DOHH2 (cell line): Measurements from ENCODE around the gene ABHD12.

Source experiments
- EZH2phosphoT487 ChIP-seq: fragments of 200-600 bp; sonication (generic); IDR thresholded peaks from 2 replicates; pipeline ENCODE4 v1.6.1; 2017; ENCODE audit warnings: borderline replicate concordance, mild to moderate bottlenecking, antibody characterized with exemption, low read length, moderate library complexity, mixed read lengths
- TF ChIP-seq, protein P1 (sequence below): fragments of 200-600 bp; sonication (generic); IDR thresholded peaks from one replicate; pipeline ENCODE4 v1.5.1; 2014; ENCODE audit warnings: antibody characterized with exemption, mild to moderate bottlenecking, low read depth, low read length; ENCODE audit not compliant: poor library complexity, severe bottlenecking

DNA sequence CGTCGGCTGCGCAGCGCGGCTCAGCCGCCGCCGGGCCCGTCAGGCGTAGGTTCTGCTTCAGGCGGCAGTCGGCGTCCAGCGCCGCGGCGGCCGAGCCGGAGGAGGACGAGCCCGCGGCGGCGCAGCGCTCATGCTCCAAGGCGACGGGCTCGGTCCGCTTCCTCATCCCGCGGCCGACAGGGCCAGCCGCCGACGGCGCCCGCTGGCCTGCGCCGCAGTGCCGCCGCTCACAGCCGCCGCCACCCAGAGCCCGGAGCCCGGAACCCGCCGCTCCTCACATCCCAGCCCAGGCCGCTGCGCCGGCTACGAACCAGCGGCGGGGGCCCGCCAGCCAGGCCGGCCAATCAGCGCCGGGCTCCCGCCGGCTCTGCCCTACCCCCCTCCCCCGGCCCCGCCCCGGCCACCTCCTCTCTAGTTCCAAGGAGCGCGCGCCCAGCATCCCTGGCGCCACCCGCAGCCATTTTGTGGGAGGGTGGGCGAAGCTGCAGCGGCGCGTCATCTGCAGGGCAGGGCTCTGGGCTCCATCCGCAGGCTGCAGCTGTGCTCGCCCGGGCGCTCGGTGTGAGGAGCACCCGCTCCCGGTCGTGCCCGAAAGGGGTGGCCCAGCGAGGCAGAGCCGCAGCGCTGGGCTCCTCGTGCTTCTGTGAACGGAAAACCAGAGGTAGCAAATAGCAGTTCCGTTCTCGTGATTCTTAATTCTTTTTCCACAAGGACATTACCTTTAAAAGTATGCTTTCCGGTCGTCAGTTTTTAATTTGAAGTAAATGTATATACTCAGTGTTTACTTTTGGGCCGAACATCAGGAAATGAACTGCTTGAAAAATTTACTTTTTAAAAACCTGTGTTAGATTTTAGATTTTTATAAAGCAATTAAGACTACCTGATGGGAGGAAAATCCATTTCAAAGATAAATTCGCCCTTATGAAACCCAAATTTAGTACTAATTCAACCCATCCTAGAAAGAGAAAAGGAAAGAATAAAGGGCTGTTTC lies at the start of gene ABHD12:
- TF ChIP-seq, protein P1, sequence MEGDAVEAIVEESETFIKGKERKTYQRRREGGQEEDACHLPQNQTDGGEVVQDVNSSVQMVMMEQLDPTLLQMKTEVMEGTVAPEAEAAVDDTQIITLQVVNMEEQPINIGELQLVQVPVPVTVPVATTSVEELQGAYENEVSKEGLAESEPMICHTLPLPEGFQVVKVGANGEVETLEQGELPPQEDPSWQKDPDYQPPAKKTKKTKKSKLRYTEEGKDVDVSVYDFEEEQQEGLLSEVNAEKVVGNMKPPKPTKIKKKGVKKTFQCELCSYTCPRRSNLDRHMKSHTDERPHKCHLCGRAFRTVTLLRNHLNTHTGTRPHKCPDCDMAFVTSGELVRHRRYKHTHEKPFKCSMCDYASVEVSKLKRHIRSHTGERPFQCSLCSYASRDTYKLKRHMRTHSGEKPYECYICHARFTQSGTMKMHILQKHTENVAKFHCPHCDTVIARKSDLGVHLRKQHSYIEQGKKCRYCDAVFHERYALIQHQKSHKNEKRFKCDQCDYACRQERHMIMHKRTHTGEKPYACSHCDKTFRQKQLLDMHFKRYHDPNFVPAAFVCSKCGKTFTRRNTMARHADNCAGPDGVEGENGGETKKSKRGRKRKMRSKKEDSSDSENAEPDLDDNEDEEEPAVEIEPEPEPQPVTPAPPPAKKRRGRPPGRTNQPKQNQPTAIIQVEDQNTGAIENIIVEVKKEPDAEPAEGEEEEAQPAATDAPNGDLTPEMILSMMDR = no peak
- TF ChIP-seq EZH2phosphoT487 = no peak
